Activated effector memory CD4-positive, alpha-beta T cell treated with Interleukin-2 at 50 U/mL for 16 hours (primary cell): Measurements from ENCODE around the gene IPCEF1.

Experiments used
- DNase-seq: peaks from one replicate; pipeline ENCODE4 v3.0.0-alpha.2; 2020

Gene IPCEF1

GRCh38 chr6:154289818-154290508 is 66.6 kb downstream of the IPCEF1 start:
- DNase-seq = no peak

GRCh38 chr6:154285826-154286225 is 70.8 kb downstream of the IPCEF1 start:
- no peak for DNase-seq

- no peak for DNase-seq
Observed at GRCh38 chr6:154284313-154284853, 72.2 kb downstream of the IPCEF1 start.

GRCh38 chr6:154280521-154280920 is 76.1 kb downstream of the IPCEF1 start:
- DNase-seq = no peak

- DNase-seq = no peak
Observed at GRCh38 chr6:154277629-154278017, 79.0 kb downstream of the IPCEF1 start.

GRCh38 chr6:154276810-154277628 is 79.6 kb downstream of the IPCEF1 start:
- no peak for DNase-seq

- DNase-seq = no peak
Observed at GRCh38 chr6:154274168-154274567, 82.4 kb downstream of the IPCEF1 start.

- no peak for DNase-seq
Observed at GRCh38 chr6:154268486-154268885, 88.1 kb downstream of the IPCEF1 start.

GRCh38 chr6:154267508-154268106 is 89.0 kb downstream of the IPCEF1 start:
- no peak for DNase-seq

GRCh38 chr6:154266560-154267099 is 90.0 kb downstream of the IPCEF1 start:
- no peak for DNase-seq

GRCh38 chr6:154261688-154262397 is 94.8 kb downstream of the IPCEF1 start:
- DNase-seq = no peak

GRCh38 chr6:154258064-154258757 is 98.4 kb downstream of the IPCEF1 start:
- DNase-seq = no peak

GRCh38 chr6:154257067-154257466 is 99.5 kb downstream of the IPCEF1 start:
- no peak for DNase-seq

GRCh38 chr6:154252678-154253077 is 103.9 kb downstream of the IPCEF1 start:
- DNase-seq = no peak

- DNase-seq = no peak
Observed at GRCh38 chr6:154251116-154251515, 105.5 kb downstream of the IPCEF1 start.

- DNase-seq = no peak
Observed at GRCh38 chr6:154249499-154250298, 106.9 kb downstream of the IPCEF1 start.

GRCh38 chr6:154247119-154247861 is 109.3 kb downstream of the IPCEF1 start:
- no peak for DNase-seq

GRCh38 chr6:154246723-154247118 is 109.9 kb downstream of the IPCEF1 start:
- DNase-seq = no peak

- DNase-seq = no peak
Observed at GRCh38 chr6:154245506-154245905, 111.1 kb downstream of the IPCEF1 start.
